Measurements from ENCODE around the gene LKAAEAR1.

DNA sequence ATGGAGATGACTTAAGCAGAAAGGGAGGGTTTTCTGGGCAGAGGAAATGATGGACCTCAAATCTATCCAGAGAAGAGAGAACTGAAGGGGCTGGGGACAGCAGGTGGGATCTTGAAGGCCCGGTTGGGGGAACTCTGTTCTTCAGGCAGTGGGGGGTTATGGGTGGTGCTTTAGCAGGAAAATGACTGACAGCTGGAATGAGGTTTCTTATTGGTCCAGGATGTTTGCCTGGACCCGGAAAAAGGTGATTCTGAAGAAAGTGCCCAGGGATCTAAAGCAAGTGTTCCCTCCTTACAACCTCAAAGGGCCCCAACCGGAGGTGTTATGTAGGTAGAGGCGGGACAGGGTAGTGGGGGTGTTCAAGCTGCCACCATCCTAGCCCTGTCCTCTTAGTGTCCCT lies 11.3 kb upstream of the LKAAEAR1 start:
- TF ChIP-seq CTCF (conservative IDR thresholded peaks at IDR 0.05 in 1 of 2, IDR thresholded peaks at IDR 0.05 in 1 of 2; ENCODE audit: extremely low read depth in 1 of 2, insufficient read depth in 1 of 2, low read depth in 1 of 2, low read length in 2 of 2), result no peak
- no peak for TF ChIP-seq EZH2 (IDR thresholded peaks at IDR 0.05; ENCODE audit: borderline replicate concordance, low read length)

Data from mammary epithelial cell (primary cell).